NCI-H2196 treated with DMSO at 0.1 percent for 48 hours (cell line): ENCODE measurements around the gene TMEM38A.
"Not testable (repeated sequence)": the region's sequence is repeated elsewhere in the genome, so short reads cannot be mapped to it uniquely, and the experiment has no call there.

Source experiments
- DNase-seq: peaks from one replicate; lab custom pipeline; 2025; ENCODE audit not compliant: unreplicated experiment; lab: John Stamatoyannopoulos, UW

The TMEM38A gene

DNA sequence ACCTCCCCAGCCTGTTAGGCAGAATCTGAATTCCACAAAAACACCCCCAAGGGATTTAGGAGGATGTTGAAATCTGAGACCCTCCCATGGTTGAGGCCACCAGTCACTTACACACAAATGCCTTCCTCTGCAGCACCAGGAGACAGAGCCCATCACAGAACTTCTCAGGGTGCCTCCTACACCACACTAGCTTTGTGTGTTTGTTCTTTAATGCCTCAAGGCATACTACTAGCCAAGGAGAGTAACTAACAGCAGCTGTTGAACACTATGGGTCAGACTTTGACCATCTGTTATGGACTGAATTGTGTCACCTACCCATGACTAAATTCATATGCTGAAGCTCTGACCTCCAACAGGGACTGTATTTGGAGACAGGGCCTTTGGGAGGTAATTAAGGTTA lies 23.4 kb upstream of the TMEM38A start:
- DNase-seq: no peak

DNA sequence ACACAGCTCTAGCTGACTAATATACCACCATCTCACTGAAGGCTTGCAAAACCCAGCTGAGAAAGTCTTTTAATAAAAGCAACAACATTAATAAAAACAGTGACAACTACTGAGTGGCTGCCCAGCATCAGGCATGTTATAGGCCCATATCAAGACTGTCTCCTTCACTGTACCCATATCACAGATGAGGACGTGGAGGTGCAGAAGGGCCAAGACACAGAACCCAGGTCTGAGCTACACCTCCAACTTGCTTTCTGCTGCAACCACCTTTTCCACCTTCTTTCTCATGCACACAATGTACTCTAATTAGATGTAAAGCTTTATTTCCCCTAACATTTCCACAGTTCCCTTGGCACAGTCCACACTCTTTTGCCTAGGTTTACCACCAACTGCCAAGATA lies 22.3 kb upstream of the TMEM38A start:
- DNase-seq: no peak

DNA sequence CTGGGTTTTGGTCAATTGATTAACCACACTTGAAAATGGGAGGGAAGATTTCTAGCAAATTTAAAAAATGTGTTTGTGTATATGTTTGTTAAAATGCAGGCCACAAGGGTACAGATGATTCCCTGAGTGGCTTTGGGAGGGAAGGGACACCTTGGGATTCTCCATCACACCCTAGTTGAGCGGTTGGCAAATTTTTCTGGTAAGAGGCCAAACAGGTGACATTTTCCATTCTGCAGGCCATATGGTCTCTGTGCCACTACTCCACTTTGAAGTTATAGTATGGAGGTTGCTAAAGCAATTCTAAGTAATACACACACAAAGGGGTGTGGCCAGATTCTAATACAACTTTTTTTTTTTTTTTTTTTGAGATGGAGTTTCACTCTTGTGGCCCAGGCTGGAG lies 20.0 kb upstream of the TMEM38A start:
- DNase-seq: no peak

DNA sequence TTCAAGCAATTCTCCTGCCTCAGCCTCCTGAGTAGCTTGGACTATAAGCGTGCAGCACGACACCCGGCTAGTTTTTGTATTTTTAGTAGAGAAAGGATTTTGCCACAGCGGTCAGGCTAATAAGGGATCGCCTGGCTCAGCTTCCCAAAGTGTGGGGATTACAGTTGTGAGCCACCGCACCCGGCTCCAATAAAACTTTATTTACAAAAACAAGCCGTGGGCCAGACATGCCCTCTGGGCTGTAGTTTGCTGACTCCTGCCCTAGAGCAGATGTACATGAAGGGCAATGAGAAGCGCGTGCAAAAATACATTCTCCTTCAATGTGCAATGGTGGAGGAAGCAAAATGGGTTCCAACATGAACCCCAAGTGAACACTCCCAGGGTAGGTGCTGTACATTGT lies 19.2 kb upstream of the TMEM38A start:
- DNase-seq: no peak

DNA sequence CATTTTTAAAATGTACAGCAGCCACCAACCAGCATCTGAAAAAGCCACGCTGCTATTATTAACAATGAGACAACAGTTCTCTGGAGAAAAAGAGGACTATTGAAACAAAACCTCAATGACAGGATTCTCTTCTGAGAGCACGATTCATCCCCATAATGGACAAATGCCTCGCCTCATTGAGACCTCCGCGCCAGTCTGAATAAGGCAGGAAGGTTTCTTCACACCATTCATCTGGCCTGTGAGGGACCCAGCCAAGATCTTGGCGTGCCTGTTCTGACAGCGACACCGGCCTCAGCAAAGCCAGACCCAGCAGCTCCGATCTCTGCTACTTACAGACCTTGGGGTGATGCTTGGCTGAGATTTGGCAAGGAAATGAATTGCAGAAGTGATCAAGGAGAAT lies 15.8 kb upstream of the TMEM38A start:
- no peak for DNase-seq

DNA sequence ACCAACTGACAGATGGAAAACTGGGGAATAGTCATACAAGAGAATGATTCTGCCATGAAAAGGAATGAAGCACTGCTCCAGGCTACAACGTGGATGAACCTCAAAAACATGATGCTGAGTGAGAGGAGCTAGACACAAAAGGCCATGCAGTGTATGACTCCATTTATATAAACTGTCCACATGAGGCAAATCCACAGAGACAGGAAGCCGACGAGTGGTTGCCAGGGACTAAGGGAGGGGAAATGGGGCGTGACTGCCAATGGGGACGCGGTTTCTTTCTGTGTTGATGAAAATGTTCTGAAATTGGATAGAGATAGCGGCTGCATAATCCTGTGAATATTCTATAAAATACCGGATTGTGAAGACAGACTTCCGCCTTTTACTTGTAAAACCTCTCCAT lies 11.2 kb upstream of the TMEM38A start:
- DNase-seq: no peak

DNA sequence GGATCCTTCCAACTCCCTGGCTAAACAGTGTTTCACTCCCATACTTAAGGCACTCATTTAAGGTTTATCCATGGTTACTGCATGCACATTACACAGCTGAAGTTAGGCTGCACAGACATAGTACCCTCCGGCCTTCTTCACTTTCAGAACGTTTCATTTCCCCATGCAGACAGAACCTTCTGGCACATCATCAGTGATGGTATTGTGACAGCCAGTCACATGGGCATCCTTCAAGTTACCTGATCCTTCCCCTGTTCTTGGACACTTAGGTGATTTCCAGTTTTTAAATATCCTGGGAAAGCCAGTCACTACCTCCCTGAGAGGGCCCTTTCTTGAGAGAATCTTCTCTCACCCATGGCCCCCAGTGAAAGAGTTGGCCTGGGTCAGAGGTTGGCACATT lies 10.1 kb upstream of the TMEM38A start:
- no peak for DNase-seq

DNA sequence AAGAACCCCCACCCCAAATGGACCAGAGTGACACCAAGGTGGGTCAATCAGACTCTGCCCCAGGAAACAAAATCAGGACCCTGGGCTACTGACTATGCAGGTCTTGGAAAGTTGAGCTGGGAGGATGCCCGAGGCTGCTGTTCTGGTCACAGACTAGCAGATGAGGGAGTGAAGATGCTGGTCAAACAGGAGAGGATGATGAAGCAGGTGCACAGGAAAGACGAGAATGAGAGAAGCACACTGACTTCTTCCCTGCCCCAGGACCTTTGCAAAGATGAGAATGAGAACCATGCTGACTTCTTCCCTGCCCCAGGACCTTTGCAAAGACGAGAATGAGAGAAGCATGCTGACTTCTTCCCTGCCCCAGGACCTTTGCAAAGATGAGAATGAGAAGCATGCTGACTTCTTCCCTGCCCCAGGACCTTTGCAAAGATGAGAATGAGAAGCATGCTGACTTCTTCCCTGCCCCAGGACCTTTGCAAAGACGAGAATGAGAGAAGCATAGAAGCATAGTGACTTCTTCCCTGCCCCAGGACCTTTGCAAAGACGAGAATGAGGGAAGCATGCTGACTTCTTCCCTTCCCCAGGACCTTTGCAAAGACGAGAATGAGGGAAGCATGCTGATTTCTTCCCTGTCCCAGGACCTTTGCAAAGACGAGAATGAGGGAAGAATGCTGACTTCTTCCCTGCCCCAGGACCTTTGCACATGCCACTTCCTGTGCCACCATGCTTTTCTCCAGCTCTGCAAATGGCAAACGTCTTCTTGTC lies 9.3 kb upstream of the TMEM38A start:
- not testable (repeated sequence) for DNase-seq

DNA sequence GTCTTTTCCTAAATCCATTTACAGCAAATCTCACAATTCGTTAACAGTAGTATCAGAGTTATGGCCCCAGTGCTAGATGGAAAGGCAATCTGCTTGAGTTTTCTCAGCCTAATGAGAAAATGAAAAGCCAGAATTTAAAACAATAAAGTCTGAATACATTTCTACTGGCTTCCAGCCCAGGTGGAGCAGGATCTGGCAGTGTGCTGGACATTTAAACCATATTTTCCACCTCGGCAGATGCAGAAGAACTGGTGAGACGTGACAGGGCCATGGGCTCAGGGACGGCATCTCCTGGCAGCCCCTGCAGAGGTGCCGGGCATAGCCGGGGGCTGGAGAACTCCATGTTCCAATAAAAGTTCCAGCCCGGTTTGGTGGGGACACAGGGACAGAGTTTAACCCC lies 8.1 kb upstream of the TMEM38A start:
- no peak for DNase-seq

DNA sequence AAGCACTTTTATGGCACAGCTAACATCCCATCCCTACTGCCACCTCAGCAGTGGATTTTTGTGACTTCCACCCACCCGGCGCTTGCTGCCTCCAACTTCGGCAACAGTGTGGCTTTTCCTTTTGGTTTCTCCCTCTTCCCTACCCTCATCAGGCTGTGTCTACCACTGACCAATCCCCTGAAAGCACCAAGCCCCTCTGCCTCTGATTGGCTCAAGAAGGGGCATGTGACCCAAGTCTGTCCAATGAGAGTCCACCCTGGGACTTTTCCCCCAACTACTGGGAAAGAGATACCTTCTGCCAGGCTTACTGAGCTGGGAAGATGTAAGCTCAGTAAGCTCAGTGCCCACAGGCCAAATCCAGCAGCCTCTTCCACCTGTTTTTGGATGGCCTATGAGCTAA lies 6.8 kb upstream of the TMEM38A start:
- DNase-seq: no peak

DNA sequence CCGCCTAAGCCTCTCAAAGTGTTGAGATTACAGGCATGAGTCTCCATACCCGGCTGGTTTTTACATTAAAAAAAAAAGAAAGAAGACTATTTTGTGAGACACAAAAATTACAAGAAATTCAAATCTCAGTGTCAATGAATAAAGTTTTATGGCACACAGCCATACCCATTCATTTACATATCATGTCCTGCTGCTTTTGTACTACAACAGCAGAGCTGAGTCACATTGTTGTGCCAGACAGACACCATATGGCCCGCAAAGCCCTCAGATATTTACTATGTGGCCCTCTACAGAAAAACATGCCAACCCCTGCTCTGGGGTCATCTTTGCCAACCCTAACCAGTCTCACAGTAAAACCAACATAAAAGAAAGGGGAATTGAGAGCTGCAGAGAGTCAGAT lies 6.3 kb upstream of the TMEM38A start:
- no peak for DNase-seq

DNA sequence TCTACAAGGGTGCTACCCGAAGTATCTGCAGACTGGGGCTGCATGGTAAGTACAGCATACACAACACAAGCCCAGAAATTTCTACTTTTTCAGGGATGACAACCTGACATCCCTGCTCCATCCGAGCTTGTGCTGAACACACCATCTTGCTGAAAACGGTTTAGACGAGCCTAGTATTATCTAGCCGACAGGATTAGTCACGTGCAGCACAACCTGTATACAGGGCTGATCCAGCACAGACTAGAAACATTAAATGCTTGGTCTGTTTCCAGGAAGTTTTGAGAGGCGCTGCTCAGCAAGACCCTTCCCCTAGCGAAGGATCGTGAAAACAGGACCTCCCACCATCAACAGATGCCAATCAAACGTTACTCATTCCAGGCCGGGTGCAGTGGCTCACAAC lies 5.2 kb upstream of the TMEM38A start:
- no peak for DNase-seq

DNA sequence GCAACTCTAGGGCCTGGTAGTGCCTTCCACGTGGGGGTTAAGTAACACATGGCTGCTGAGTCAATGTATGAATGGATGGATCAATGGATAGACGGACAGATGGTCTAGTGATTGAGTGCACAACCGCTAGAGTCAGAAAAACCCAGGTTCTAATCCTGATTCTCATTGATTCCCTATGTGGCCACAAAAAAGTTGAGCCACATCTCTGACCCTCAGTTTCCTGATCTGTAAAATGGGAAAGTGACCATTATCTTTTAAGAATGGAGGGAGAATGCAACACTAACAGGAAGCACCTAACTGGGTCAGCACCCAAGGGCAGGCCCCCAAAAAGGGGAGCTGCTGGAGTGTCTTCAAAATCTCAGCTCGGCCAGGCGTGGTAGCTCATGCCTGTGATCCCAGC lies 3.6 kb upstream of the TMEM38A start:
- no peak for DNase-seq

DNA sequence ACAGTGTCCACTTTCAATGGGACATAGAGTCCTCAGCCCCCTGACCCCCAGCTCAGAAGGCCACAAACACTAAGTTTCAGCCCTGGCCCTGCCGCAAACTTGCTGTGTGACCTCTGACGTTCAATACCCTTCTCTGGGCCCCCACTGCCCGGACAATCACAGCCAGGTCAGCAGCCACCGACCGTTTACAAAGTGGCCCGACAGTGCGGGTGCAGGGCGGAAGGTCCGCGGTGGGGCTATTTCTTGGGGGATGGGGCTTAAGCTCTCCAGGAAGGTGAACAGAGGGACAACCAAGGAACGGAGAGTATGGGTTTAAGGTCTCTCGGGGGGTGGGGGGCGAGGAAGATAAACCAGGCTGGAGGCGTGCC lies 1.5 kb upstream of the TMEM38A start:
- no peak for DNase-seq

DNA sequence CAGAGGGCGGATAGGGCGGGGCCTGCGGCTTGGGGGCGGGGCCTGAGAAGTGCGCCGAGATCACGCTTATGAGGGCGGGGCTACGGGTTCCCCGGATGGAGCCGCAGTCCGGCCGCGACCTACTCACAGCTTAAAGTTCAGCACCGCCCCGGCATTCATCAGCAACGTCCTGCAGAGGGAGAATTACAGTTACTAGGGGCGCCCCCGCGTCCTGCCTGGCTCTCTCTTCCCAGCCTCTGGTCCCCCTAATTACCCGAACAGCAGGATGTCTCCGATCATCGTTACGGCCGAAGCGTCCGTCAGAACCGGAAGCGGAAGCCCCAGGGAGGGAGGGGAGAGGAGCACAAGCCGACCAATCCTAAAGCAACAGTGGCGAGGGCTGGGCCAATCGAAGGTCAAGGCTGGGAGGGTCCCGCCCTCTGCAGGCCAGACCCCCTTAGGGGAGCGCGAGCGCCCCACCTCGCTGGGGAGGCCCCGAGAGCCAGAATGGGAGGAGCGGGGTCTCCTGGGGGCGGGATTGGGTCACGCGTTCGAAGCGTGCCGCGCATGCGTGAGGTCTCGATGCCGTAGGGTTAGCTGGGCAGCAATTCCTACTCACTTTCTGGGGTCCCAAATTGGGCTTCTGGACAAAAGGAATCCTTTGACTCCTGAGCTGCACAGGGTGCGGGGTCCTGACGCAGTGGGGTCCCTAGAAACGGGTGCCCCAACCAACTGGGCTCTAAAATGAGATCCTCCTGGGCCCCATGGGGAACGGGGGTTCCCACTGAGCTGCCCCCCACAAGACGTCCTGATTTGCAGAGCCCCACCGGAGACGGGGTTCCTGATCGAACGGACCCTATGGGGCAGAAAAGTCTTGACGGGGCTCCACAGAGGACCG lies 869 bp upstream of the TMEM38A start, which contains the start of gene SMIM7:
Gene SMIM7 (minus strand): TSS at position 313 of the 877 bp plus-strand sequence. CDS start 34 bp downstream, at position 279.
- DNase-seq: peak; percentile 98

DNA sequence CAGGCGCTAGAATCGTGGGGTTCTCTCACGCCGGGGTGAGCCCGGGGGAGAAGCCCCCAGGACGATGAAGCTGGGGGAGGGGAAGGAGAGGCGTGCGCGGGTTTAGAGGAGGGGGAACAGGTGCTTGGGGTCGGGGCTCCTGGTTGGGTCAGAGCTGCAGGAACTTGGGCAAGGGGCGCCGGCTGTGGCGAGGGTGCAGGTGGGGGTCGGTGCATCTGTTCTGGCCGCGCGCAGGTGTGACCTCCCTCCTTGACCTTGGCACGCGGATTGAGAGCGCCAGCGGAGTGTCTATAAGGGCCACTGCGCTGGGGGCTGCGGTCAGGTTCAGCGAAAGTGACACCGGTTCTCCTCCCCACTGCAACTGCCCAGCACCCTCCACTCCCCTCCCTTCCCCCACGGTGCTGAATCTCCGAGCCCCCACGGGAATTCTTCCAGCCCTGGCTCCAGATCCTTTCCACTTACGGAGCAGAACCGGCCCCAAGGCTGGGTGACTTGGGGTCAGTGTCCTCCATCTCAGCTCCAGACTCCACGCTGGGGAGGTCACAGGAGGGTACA lies 618 bp downstream of the TMEM38A start:
- DNase-seq: no peak

DNA sequence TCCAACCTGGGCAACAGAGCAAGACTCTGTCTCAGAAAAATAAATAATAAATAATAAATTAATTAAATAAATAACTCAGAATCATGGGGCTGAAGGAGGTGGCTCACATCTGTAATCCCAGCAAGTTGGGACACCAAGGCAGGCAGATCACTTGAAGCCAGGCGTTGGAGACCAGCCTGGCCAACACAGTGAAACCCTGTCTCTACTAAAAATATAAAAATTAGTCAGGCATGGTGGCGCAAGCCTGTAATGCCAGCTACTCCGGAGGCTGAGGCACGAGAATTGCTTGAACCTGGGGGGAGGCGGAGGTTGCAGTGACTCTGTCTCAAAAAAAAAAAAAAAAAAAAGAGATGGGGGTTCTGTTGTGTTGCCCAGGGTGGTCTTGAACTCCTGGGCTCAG lies 7.2 kb downstream of the TMEM38A start:
- DNase-seq: no peak

DNA sequence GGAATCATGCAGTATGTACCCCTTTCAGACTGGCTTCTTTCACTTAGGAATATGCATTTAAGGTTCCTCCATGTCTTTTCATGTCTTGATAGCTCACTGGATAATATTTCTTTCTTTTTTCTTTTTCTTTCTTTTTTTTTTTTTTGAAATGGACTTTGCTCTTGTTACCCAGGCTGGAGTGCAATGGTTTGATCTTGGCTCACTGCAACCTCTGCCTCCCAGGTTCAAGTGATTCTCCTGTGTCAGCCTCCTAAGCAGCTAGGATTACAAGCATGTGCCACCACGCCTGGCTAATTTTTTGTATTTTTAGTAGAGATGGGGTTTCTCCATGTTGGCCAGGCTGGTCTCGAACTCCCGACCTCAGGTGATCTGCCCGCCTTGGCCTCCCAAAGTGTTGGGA lies 7.8 kb downstream of the TMEM38A start:
- DNase-seq: not testable (repeated sequence)

DNA sequence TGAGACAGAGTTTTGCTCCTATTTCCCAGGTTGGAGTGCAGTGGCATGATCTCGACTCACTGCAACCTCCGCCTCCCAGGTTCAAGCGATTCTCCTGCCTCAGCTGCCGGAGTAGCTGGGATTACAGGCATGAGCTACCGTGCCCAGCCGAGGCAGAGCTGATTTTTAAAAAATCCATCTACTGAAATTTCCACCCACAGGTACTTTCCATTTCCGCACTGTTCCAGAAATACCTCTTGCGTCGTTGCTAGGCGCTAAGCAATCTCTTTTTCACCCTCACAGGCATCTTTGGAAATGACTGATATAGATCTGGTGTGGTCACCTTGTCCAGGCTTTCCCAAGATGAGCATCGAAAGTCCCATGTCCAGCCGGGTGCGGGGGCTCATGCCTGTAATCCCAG lies 9.4 kb downstream of the TMEM38A start:
- no peak for DNase-seq

DNA sequence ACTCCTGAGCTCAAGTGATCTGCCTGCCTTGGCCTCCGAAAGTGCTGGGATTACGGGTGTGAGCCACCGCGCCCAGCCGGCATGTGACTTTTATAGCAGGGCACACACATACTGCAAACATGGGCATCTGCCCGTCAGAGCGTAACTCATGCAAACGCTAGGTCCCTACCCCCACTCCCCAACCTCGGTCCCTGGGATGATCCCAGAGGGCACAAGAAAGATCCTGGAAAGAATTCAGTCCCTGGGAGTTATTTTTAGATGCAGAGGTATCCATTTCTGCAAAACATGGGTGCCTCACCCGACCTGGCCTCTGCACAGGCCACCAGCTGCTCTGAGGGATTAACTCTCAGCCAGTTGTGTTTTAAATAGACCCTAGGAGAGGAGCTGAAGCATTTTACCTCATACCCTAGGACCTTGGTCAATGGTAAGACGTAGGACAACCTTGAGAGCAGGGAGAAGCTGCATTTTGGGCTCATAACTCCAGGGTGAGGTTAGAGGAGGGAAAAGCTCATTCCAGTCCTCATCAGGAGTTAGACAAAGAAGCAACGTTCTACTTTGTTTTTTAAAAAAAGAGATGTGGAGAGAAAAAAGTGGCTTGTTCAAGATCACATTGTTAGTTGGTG lies 10.8 kb downstream of the TMEM38A start:
- no peak for DNase-seq

DNA sequence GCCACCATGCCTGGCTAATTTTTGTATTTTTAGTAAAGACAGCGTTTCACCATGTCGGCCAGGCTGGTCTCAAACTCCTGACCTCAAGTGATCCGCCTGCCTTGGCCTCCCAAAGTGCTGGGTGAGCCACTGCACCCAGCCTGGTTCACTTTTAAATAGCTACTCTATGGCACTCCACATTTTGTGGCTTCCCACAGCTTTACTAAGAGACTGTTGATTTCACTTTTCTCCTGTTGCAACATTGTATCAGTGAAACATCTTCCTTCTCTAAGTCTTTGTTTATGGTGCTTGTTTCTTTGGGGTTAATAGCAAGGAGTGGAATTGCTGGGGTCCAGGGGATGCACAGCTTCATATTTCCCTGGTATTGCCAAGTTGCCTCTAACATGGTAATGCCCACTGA lies 12.3 kb downstream of the TMEM38A start:
- no peak for DNase-seq

DNA sequence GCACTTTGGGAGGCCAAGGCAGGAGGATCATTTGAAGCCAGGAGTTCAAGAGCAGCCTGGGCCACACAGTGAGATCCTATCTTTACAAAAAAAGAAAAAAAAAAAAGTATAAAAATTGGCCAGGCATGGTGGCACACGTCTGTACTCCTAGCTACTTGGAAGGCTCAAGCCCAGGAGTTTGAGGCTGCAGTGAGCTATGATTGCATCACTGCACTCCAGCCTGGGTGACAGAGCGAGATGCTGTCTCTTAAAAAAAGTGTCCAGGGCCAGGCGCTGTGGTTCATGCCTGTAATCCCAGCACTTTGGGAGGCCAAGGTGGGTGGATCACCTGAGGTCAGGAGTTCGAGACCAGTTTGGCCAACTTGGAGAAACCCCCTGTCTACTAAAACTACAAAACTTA lies 12.9 kb downstream of the TMEM38A start:
- not testable (repeated sequence) for DNase-seq
